Loucy (cell line): ENCODE data around the gene SDCBP2.

ENCODE experiments used
- EZH2phosphoT487 ChIP-seq: fragments of 200-600 bp; IDR thresholded peaks from 2 replicates; pipeline ENCODE4 v1.6.1; 2018; ENCODE audit warnings: antibody characterized with exemption, mild to moderate bottlenecking, moderate library complexity, borderline replicate concordance
- TF ChIP-seq, protein P1 (sequence below): fragments of 200-600 bp; sonication (generic); conservative IDR thresholded peaks from 2 replicates; pipeline ENCODE4 v1.5.1; 2014; ENCODE audit warnings: mild to moderate bottlenecking, antibody characterized with exemption, low read length

- TF ChIP-seq, protein P1, sequence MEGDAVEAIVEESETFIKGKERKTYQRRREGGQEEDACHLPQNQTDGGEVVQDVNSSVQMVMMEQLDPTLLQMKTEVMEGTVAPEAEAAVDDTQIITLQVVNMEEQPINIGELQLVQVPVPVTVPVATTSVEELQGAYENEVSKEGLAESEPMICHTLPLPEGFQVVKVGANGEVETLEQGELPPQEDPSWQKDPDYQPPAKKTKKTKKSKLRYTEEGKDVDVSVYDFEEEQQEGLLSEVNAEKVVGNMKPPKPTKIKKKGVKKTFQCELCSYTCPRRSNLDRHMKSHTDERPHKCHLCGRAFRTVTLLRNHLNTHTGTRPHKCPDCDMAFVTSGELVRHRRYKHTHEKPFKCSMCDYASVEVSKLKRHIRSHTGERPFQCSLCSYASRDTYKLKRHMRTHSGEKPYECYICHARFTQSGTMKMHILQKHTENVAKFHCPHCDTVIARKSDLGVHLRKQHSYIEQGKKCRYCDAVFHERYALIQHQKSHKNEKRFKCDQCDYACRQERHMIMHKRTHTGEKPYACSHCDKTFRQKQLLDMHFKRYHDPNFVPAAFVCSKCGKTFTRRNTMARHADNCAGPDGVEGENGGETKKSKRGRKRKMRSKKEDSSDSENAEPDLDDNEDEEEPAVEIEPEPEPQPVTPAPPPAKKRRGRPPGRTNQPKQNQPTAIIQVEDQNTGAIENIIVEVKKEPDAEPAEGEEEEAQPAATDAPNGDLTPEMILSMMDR: no peak
- TF ChIP-seq EZH2phosphoT487: no peak
Observed at GRCh38 chr20:1297486-1297885, 31.5 kb downstream of the SDCBP2 start.
